GM18511 (cell line): ENCODE results near the gene MSX1.
A peak's percentile ranks its signal among the peaks of the same experiment; 100 is the strongest.
"Not testable (repeated sequence)": the region's sequence is repeated elsewhere in the genome, so short reads cannot be mapped to it uniquely, and the experiment has no call there.

ENCODE experiments used
- ATAC-seq: cut with Tn5 transposase; IDR thresholded peaks from one replicate; pipeline ENCODE4 v1.9.1; 2021; ENCODE audit warnings: mild to moderate bottlenecking, moderate library complexity; ENCODE audit not compliant: unreplicated experiment

The MSX1 gene

DNA sequence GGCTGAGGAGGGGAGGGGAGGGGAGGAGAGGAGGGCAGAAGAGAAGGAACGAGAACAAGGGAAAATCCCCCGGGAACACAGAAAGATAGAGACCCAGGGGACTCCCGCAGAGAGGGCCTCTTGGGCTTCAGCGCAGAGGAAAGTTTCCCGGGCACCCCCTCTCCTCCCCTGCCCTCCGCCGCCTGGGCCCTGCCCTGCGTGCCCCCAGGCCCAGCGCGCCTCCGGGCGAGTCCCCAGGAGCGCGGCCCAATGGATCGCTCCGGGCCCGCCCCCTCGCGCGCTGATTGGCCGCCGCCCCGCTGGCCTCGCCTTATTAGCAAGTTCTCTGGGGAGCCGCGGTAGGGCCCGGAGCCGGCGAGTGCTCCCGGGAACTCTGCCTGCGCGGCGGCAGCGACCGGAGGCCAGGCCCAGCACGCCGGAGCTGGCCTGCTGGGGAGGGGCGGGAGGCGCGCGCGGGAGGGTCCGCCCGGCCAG lies at the start of gene MSX1:
Gene MSX1, plus strand, starts transcription at position 341 of the 474 bp plus-strand sequence. CDS start 235 bp downstream, outside the sequence.
- peak; percentile 89 for ATAC-seq

DNA sequence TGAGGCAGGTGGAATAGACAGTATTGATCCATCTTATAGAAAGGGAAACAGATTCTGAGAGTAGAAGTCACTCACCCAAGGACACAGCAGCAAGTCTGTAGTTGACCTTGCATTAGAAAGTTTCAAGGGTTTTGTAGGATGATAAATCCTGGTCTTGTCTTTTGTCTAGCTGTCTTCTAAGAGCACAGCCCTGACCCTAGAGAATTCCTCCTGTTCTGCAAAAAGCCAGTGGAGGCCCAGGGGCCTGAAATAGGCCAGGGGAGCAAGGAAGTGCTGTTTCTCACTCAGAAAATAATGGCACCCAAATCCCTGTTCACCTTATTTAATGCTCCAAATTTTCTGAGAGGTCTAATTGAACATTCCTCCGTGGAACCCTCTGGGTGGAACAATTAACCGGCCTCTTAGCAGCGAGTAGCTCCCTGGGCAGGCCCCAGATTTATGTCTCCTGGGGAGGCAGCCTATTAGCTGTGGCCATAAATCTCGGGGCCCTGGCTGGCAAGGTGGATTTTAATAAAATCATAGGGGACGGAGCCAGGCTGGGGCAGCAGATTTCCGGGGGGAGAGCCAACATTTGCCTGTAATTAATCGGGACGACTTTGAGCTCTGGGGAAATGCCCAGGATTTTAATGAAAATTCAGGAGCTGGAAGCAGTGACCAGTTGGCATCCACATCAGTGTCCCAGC lies 49.2 kb upstream of the MSX1 start:
- no peak for ATAC-seq

DNA sequence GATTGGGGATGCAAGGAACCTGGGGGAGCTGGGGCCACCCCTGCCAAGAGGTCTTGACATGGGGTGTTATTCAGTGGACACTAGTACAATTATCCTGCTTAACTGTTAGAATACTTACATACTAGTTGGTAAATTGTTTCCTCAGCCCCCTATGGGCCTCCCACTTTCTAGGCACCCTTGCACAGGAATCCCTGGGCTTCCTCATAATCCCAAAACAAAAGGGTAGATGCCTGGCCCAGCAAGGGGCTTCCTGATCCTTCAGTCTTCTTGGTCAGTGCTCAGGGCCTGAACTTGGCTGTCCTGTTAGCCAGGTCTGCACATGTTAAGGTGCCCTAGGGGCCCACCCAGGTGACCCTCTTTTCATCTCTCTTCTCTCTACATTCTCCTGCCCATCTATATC lies 48.7 kb upstream of the MSX1 start:
- no peak for ATAC-seq

DNA sequence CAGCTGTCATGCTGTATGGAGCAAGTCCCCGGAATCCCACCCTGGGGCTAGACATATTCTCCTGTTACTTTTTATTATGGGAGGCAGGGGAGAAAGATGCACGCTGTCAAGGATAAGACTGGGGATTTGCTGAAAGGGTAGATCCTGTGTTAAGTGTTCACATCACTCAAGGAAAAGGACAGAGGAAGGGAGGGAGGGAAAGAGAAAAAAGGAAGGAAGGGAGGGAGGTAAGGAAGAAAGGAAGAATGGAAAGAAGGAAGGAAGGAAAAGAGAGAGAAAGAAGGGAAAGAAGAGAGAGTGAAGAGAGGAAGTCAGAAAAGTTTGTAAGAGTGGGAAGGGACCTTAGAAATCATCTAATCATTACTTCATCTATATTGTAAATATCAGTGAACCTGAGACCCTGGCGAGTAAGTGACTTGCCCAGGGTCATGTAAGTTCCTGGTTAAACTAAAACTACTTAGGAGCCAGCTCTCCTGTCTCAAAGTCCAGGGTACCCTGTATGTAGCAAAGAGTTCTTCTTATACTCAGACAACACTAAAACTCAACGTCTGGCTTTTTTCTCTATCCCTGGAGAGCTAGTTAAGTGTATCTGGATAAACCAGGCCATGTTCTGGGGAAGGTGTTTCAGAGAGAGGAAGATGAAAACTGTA lies 47.2 kb upstream of the MSX1 start:
- no peak for ATAC-seq

DNA sequence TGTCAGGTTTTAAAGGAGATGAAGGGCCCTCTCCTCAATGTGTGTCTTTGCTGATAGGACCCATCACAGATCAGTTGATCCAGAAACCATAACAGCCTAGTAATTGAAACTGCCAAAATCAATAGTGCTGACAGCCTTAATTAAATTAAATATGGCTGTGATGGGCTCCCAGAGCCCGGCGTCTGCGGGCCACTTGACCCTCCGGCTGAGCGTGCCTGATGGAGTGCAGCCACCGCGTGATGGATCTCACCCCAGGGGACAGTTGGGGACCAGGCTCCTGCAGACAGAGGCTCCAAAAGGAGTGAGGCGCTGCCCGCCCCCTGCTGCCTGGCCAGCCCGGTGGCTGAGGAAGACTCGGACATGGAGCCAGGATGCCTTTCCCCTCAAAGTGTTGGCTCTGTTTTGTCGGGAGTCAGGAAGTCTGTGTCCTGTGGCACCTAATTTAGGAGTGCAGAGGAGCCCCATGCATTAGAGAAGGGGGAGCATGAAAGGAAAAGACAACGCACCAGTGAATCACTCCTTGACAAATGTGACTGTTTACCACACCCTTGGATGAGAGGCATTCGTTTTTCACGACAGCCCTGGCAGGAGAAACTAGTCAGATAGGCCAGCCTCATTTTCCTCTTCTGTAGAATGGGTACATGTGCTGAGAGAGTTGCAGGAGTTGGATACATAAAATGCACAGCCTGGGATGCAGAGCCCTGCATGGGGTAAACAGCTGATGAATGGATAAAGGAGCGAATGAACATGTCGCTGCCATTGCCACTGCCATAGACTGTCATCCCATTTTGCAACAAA lies 40.9 kb upstream of the MSX1 start:
- ATAC-seq = no peak

DNA sequence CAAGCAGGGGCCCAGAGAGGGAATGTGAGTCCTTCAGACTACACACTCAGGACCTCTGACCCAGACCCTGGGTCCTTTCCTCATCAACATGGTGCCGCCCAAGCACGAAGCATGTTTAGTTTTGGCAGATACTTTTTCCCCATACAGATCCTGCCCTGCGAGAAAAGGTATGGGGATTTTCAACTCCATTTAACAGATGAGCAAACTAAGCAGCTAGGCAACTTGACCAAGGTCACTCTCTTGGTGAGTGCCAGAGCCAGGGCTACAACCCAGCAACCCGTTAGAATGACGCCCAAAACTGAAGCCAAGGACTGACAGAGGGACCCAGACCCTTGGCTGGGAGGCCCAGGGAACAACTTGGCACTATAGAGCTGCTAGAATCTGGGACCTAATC lies 40.3 kb upstream of the MSX1 start:
- ATAC-seq = no peak

DNA sequence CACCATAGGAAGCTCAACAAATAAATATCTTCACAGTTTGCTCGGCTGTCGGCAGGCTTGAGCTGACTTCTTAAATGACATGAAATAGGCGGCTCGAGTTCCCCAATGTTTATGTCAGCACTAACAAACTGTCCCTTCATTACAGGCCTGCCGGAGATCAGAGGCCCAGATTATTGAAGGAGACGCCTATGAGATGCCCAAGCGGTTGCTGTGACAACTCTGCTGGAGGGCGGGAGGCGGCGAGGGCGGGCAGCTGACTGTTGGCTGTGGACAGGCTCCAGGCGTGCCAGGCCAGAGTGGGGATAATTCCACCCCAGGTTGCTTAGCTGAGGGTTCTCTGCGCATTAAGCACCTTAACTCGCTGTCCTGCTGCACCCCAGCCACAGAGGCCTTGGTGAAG lies 39.2 kb upstream of the MSX1 start:
- no peak for ATAC-seq

DNA sequence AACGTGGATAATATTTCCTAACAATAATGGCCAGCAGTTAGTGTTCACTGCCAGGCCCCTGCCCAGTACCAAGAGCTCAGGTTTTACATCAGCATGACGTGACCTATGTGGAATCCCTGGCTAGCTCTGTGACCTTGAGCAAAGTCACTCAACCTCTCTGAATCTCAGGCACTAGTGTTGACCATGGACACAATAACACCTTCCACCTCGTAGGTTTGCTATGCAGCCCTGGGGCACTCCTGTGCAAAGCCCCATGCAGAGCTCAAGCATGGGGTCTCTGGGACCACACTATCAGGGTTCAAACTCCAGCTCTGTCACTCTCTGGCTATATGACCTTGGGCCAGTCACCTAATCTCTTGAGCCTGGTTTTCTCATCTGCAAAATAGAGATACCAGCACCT lies 38.7 kb upstream of the MSX1 start:
- ATAC-seq = no peak

DNA sequence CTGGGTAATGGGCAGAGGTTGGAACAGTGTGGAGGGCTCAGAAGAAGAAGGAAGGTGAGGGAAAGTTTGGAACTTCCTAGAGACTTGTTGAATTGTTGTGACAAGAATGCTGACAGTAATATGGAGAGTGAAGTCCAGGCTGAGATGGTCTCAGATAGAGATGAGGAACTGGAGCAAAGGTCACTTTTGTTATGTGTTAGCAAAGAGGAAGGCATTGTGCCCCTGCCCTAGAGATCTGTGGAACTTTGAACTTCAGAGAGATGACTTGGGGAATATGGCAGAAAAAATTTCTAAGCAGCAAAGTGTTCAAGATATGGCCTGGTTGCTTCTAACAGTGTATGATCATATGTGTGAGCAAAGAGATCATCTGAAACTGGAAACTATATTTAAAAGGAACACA lies 37.9 kb upstream of the MSX1 start:
- ATAC-seq = no peak

DNA sequence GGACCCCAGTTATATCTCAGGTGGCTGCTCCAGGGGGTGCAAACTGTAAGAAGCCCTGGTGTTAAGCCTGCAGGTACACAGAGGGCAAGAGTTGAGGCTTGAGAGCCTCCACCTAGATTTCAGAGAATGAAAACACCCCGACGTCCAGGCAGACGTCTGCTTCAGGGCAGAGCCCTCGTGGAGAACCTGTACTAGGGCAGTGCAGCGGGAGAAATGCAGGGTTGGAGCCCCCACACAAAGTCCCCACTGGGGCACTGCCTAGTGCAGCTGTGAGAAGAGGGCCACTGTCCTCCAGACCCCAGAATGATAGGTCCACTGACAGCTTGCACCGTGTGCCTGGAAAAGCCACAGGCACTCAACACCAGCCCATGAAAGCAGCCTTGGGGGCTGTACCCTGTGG lies 37.2 kb upstream of the MSX1 start:
- not testable (repeated sequence) for ATAC-seq

DNA sequence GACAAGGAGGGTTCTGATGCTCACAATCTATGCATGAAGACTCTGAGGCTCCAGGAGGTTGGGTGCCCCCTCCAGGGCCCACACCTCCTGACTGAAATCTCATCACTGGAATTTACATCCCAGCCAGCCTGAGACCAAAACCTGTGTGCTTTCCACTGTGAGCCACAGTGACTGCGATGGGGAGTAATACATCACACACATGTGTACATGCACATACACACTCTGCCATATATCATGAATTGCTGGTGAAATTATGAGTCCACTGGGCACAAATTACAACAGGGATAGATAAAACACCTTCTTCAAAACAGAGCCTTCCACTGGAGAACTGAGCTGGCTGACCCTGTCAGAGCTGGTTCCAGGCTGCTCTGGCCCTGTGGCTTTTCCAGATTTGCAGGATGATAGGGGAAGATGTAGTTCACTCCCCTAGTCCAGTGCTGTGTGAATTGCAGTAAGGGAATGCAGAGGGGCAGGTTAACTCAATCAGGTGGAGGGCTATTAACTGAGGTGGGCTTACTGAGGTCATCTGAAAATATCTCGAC lies 35.8 kb upstream of the MSX1 start:
- no peak for ATAC-seq

DNA sequence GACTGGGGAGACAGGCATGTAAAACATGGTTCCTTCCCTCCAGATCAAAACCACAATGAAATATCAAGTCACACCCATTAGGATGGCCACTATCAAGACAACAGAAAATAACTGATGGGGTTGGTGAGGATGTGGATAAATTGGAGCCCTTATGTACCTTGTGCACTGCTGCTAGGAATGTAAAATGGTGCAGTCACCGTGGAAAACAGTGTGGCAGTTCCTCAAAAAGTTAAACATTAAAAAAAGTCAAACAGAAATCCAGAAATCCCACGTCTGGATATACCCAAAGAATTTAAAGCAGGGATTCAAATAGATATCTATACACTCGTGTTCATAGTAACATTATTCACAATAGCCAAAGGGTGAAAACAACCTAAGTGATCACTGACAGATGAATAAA lies 35.2 kb upstream of the MSX1 start:
- no peak for ATAC-seq

DNA sequence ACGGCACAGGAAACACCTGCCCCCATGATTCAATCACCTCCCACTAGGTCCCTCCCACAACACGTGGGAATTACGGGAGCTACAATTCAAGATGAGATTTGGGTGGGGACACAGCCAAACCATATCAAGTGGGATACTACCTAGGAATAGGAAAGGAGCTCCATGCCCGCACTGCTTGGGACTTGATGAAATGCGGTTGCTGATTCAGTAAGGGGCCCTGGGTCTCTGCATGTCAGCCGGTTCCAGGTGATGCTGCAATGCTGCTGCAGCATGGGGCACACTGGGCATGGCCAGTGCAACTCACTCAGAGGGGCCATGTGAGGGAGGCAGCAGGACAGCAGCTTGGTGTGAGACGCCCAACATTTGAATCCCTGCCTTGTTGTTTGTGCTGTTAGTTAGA lies 34.0 kb upstream of the MSX1 start:
- no peak for ATAC-seq

DNA sequence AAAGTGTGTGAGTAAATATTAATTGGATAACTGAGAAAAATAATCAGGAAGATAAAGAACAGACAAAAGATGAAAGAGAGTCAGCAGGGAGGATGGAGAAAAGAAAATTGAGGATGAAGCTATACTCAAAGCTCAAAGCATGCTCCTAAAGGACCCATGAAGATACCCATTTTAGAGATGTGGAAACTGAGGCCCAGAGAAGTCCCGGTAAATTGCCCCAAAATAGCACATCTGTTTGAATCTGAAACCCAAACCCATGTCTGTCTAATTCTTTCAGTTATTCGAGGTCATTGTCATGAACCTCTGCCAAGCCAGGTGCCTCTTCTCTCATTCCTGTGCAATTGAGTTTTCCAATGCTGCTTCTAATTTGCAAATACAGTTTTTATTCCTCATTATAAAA lies 29.6 kb upstream of the MSX1 start:
- no peak for ATAC-seq

DNA sequence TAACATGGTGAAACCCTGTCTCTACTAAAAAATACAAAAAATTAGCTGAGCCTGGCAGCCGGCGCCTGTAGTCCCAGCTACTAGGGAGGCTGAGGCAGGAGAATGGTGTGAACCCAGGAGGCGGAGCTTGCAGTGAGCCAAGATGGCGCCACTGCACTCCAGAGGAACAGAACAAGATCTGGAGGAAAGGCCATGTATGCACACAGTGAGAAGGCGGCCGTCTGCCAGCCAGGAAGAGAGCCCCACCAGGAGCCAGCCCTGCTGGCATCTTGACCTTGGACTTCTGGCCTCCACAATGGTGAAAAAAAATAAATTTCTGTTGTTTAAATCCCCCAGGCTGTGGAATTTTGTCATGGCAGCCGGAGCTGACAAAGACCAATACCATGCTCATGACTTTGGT lies 28.2 kb upstream of the MSX1 start:
- no peak for ATAC-seq

DNA sequence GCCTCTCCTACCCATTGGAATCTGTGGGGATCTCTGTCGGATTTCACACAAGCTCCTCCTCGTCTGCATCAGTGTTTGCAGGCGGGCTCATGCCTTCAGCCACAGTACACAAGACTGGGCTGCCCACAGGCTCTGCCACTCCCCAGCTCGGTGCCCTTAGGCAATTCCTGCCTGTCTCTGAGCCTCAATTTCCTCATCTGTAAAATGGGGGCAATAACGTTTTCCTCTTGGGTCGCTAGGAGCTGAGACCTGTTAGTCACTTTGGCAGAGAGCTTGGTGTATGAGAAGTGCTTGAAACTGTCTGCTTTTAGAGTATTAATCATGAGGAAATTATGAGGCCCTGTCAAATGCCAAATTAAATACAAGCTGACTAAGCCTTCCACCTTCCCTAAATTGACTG lies 27.6 kb upstream of the MSX1 start:
- no peak for ATAC-seq

DNA sequence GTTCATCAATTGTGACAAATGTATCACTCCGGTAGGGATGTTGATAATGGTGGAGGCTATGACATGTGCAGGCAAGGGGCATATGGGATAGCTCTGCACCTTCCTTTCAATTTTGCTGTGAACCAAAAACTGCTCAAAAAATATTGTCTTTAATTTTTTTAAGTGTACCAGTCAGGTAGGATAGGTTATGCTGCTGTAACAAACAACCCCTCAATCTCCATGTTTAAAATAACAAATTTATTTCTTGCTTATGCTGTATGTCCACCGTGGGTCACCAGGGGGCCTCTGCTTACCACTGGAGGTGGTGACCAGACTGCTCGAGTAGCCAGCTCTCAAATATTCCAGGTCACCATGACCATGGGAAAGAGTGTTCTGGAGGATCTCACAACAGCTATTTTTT lies 23.4 kb upstream of the MSX1 start:
- no peak for ATAC-seq

DNA sequence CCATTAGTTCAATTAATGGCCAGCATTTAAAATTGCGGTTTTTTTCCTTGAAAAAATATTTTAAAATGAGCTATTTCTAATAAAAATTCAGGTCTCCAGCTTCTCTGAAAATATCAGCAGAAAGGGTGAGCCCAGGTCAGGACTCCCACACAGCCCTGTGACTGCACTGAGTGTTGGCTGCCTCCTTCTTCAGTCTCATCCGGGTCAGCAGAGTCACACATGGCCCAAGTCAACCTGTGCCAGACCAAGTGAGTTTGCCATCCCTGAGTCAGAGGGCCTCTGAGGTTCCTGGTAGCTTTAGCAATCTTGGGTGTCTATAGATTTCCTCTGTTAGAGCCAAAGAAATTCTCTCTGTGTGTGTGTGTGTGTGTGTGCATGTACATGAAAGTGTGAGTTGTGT lies 22.1 kb upstream of the MSX1 start:
- no peak for ATAC-seq

DNA sequence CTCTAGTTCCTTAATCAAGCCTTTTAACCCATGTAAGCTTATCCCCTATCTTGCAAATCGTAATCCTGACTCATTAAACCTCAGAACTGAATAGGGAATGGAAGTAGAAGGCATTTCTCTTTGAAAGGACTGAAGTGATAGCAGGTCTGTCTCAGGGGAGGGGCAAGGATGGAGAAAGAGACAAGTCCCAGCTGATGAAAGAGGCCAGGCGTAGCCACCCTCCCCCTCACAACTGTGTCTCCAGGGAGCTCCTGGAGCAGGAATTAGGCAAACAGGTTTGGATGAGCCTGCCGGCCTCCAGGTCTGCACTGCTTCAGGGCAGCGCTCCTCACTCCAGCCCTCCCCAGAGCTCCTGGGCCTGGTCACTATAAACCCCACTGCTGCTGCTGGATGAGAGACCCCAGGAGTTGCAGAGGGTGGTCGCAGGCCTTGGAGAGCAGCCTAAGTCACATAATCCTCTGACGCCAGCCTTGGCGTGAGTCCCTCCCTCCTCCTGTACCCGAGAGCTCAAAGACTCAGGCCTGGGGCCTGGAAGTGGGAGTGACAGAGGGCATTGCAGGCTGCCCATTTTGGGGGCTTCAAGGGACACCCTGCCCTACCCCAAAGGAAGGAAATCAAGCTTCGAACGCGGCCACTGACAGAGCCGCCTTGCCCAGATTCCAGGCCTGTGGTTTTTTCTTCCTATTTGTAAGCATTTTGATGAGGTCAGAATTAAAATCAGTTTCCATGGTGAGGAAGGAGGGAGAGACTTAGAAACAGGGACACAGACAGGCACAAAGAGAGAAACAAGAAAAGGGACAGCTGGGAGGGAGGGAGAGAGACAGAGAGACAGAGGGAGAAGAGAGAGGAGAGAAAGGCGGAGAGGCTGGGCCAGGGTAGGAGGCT lies 21.2 kb upstream of the MSX1 start:
- ATAC-seq = no peak

DNA sequence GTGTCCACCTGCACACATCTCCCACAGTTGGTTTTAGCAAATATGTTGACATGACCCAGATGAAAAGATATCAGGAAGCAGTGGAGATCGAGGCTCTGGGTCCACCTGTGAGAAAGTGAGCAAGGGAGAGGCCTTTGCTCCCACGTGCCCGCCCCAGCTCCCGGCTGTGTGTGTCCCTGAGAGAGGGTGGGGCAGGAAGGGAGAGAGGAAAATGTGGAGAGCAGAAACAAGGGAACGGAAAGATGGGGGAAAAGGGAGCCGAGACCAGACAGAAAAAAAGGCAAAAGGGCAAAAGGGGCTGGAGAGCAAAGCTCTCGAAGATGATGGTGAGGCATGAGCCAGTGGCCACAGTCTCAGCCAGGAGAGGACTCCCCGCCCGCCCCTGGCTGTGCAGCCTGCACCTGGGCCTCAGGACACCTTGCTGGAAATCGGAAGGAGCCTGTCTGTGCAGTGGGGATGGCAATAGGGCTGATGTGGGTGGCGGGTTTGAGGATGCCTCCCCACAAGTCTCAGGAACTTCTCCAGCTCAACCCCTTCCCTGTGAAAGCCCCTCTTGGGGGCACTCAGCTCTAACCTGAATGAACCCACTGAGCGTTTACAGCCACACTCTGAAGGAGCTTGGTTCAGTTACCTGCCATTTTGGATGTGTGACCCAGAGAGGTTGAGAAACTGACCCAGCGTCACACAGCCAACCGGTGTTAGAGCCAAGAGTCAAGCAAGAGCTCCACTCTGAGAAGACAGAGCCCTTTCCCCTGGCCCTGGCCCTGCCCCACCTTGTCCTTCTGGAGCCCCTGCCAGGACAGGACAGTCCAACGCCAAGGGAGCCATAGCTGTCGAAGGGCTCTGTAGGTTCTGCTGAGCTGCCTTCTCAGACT lies 20.3 kb upstream of the MSX1 start:
- ATAC-seq = no peak
